HG03175 (cell line): ENCODE measurements around the gene CELF4.

ENCODE experiments used
- ATAC-seq: cut with Tn5 transposase; IDR thresholded peaks from one replicate; pipeline ENCODE4 v1.9.1; 2021; ENCODE audit warnings: mild to moderate bottlenecking, moderate library complexity; ENCODE audit not compliant: unreplicated experiment

Gene CELF4

GRCh38 chr18:37422596-37422995, 143.0 kb downstream of the CELF4 start:
- no peak for ATAC-seq

GRCh38 chr18:37422116-37422515, 143.5 kb downstream of the CELF4 start:
- ATAC-seq: no peak

GRCh38 chr18:37421341-37422077, 144.1 kb downstream of the CELF4 start:
- ATAC-seq: no peak

GRCh38 chr18:37420315-37420880, 145.2 kb downstream of the CELF4 start:
- no peak for ATAC-seq

DNA sequence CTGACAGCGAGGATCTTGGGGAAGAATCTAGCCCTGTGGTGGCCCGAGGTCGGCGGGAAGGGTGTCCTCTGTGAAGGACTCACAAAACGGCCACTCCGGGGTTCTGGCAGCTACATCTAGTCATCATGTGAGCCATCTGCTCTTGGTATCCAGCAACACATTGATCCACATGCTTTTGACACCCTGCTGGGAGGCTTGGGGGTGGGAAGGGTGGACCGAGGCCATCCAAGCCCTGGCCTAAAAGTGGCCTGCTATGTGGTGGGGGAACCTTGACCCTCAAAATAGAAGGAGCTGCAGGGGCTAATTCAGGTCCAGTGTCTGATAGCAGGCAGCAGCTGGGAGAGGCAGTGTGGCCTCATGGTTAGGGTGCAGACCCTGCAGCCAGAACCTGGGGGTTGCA, 145.7 kb downstream of the CELF4 start:
- ATAC-seq: no peak

DNA sequence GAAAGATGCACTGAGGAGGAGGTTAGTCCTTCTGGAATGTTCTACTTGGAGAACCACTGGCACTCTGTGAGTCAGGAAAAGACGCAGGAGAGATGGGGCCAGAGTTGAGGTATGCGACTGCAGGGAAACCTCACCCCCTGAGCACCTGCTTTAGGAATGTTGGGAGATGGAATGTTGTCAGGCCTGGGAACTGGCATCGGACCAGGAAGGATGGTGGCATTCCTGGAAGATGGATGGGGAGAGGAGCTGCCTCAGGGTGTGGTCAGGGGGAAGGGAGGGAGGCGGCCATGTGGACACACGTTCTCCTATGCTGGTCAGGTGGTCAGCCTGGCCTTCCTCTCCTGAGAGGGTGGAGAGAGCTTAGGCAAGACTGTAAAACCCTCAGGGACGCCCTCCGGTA, 146.3 kb downstream of the CELF4 start:
- ATAC-seq: no peak

- no peak for ATAC-seq
Measured at GRCh38 chr18:37414816-37415215, 150.8 kb downstream of the CELF4 start.

- ATAC-seq: no peak
Measured at GRCh38 chr18:37412829-37413228, 152.8 kb downstream of the CELF4 start.

DNA sequence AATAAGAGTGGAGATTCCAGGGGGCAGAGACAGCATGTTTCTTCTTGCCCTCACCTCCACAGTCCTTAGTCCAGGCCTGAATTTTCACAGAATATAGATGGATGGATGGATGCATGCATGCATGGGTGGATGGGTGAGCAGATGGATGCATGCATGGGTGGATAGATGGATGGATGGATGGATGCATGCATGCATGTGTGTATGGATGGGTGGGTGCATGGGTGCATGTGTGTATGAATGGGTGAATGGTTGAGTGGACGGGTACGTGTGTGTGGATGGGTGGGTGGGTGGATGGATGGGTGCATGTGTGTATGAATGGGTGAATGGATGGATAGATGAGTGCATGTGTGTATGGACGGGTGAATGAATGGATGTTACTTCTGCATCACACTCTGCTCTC, 153.3 kb downstream of the CELF4 start:
- no peak for ATAC-seq

DNA sequence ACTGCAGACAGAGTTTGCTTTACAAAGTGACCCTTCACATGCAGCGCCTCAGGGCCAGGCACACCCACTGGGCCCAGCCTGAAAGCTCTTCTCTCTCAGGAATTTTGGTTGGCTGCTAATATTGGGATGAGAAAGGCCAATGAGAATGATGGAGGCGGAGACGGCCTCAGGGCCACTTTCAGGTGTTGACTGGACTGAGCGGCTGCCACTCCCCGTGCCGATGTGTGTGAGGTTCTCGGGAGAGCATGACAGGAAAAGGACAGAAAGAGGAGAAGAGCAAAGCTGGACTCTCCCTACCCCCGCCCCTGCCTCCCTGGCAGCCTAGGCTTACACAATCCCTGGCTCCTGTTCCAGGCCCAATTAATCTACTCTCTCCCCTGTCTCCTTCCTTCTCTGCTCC, 155.7 kb downstream of the CELF4 start:
- no peak for ATAC-seq

DNA sequence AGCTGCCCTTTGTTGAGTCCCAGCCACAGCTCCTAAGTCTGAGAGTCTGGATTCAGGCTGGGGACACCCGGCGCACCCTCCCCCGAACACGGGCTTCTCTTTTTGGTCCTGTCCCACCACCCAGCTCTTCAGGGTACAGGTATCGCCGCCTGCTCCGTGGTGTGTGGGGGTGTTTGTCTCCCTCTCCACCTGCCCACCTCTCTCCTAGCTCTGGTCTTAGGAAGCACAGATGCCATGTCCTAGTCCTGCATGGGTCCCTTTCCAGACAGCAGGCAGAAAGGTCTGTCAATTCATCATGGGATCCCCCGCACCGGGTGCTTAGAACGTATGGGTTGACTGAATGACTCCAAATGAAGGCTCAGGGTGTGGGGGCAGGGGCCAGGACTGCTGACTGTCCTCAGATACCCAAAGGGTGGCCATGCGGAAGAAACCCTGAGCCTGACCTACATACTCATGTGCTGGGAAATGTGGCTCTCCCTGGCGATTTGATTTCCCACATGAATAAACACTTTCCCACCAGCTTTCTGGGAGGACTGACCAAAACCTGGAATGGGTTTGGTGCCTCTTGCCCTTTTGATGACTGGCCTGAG, 156.8 kb downstream of the CELF4 start:
- ATAC-seq: no peak

DNA sequence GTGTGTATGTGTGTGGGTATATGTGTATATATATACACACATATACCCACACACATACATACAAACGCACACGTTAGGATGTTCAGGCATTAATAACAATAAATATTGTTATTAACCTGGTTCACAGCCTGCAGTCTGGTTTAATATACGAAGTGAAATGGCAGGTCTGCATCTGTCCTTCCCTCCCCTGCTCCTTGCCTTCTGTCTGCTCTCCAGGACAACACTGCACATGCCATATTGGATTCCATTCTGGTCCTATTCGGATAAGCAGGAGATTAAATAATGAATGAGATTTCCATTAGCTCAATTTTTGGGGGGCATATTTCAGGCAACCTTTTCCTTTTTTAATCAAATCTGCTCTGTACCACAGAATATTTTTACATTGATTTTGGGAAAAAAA, 158.0 kb downstream of the CELF4 start:
- ATAC-seq: no peak

- no peak for ATAC-seq
Measured at GRCh38 chr18:37405772-37406171, 159.8 kb downstream of the CELF4 start.

GRCh38 chr18:37405229-37405628, 160.4 kb downstream of the CELF4 start:
- no peak for ATAC-seq

- ATAC-seq: no peak
Measured at GRCh38 chr18:37403788-37404187, 161.8 kb downstream of the CELF4 start.

GRCh38 chr18:37403100-37403781, 162.4 kb downstream of the CELF4 start:
- no peak for ATAC-seq

- ATAC-seq: no peak
Measured at GRCh38 chr18:37402735-37403099, 162.9 kb downstream of the CELF4 start.

- ATAC-seq: no peak
Measured at GRCh38 chr18:37400802-37401201, 164.8 kb downstream of the CELF4 start.

- no peak for ATAC-seq
Measured at GRCh38 chr18:37398248-37398920, 167.2 kb downstream of the CELF4 start.

- ATAC-seq: no peak
Measured at GRCh38 chr18:37397814-37398213, 167.8 kb downstream of the CELF4 start.

GRCh38 chr18:37396971-37397720, 168.5 kb downstream of the CELF4 start:
- ATAC-seq: no peak
